Suppressor macrophage treated with lipopolysaccharide for 1 hour (primary cell): ENCODE results near the gene PGAM5.
A peak's percentile ranks its signal among the peaks of the same experiment; 100 is the strongest.
"Not testable (repeated sequence)": the region's sequence is repeated elsewhere in the genome, so short reads cannot be mapped to it uniquely, and the experiment has no call there.

ENCODE experiments used
- DNase-seq, 3 donors: peaks; one replicate each; pipeline ENCODE4 v3.0.0-alpha.2; 2020 to 2022

PGAM5 gene

DNA sequence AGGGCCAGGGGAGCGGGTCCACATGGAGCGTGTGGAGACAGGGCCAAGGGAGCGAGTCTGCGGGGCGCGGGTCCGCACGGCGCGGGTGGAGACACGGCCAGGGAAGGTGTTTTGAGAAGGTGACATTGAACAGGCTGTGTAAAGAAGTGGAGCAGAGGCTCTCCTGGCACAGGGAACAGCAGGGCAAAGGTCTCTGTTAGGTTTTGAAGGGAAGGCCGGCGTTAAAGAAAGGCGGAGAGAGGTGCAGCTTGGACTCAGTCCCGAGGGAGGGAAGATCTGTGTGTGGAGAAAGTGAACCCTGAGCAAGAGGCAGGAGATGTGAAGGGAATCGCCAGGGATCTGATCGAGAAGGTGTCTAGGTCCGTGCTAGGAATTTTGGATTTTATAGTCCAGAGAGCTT, 21.4 kb upstream of the PGAM5 start:
- DNase-seq, result no peak

DNA sequence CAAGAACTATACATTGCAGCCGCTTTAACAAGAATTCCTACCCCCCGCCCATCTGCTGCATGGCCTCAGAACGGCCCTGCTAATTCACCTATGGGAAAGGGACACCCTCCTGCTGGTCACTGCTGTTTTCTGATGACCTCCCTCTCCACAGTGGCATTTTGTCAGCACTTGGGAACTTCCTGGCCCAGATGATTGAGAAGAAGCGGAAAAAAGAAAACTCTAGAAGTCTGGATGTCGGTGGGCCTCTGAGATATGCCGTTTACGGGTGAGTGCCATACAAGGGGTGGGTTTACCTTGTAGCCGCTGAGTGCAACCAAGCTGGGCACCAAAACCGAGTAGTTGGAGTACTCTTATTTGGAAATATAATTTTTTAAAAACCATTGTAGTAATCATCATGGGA, 20.5 kb upstream of the PGAM5 start:
- DNase-seq, result no peak

DNA sequence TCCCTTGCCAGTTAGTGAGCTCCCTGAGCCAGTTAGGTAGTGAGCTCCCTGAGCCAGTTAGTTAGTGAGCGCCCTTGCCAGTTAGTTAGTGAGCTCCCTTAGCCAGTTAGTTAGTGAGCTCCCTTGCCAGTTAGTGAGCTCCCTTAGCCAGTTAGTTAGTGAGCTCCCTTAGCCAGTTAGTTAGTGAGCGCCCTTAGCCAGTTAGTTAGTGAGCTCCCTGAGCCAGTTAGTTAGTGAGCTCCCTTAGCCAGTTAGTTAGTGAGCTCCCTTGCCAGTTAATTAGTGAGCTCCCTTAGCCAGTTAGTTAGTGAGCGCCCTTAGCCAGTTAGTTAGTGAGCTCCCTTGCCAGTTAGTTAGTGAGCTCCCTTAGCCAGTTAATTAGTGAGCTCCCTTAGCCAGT, 18.6 kb upstream of the PGAM5 start:
- not testable (repeated sequence) for DNase-seq

DNA sequence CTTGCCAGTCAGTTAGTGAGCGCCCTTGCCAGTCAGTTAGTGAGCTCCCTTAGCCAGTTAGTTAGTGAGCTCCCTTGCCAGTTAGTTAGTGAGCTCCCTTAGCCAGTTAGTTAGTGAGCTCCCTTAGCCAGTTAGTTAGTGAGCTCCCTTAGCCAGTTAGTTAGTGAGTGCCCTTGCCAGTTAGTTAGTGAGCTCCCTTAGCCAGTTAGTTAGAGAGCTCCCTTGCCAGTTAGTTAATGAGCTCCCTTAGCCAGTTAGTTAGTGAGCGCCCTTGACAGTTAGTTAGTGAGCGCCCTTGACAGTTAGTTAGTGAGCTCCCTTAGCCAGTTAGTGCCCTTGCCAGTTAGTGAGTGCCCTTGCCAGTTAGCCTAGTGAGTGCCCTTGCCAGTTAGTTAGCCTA, 15.8 kb upstream of the PGAM5 start:
- not testable (repeated sequence) for DNase-seq

DNA sequence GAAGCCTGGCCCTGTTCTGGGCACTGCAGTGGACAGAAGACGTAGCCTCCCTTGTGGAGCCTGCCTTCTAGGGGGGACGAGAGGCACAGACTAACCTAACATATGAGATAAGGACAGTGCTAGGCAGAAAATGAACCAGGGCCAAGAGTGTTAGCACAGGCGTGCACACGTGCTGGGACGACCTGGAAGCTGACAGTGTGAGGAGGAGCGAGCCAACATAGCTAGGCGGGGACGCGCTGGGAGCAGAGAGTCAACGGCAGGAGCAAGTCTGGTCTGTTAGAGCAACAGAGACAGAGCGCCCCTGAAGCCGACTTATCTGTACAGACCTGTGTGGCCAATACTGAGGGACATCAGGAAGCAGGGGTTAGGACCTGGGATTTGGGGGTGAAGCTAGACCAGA, 15.2 kb upstream of the PGAM5 start:
- no peak for DNase-seq

DNA sequence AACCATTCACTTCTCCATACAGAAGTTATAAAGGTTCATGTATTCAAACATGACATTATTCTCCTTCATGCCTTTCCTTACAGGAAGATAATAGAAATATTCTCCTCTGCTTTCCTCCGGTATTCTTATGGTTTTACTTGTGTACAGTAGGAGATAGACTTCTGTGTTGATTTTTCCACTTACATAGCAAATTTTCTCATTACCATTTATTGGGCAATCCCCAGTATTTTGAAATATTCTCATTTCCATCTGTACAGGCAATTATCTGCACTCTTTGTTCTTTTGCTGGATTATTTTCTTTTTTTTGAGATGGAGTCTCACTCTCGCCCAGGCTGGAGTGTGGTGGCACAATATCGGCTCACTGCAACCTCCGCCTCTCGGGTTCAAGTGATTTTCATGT, 12.3 kb upstream of the PGAM5 start:
- DNase-seq, result peak in 2 of 3 donors; percentile 44 to 63

DNA sequence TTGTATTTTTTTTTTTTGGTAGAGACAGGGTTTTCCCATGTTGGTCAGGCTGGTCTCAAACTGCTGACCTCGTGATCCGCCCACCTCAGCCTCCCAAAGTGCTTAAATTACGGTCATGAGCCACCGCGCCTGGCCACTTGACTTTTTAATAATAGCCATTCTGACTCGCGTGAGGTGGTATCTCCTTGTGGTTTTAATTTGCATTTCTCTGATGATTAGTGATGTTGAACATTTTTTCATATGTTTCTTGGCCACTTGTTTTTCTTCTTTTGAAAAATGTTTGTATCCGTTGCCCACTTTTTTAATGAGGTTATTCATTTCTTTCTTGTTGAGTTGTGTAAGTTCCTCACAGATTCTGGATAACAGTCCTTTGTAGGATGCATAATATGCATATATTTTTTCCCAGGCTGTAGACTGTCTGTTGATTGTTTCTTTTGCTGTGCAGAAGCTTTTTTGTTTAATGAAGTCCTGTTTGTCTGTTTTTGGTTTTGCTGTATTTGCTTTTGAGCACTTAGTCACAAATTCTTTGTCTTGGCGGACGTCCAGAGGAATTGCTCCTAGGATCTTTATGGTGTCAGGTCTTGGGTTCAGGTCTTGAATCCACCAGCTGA, 10.3 kb upstream of the PGAM5 start:
- DNase-seq, result peak; percentile 65 to 79 (median 76)

DNA sequence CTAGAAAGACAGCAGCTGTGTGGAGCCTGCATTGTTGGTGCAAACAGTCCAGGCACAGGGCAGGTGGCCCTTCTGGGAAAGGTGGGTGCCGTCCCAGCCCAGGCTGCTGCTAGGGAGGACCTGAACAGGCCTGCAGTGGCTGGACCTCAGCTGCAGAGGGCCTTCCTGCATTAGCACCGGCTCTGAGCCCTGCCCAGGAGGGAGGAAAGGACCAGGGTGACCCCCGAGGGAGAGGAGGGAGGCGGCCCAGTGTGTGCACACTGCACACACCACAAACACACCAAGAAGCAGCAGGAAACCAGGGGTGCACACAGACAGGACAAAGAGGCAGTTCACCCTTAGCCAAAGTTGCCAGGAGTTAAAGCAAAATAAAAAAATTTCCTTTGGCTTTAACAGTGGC, 8.0 kb upstream of the PGAM5 start:
- no peak for DNase-seq

DNA sequence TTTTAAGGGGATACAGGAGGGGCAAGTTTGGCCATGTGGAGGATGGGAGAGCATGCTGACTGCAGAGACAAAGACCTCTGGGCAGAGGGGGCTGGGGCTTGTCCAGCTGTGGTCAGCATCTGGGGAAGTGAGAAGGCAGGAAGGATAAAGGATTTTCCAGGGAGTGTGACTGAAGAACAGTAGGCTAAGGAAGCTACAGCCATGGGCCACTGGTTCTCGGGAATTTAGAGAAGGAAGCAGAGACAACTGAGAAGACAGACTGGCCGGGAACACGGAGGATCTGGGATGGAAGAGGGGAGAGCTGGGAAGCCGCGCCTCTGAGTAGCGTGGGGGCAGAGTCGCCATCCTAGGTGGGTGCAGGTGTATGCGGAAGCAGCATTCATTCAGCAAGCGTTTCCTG, 7.0 kb upstream of the PGAM5 start:
- no peak for DNase-seq

DNA sequence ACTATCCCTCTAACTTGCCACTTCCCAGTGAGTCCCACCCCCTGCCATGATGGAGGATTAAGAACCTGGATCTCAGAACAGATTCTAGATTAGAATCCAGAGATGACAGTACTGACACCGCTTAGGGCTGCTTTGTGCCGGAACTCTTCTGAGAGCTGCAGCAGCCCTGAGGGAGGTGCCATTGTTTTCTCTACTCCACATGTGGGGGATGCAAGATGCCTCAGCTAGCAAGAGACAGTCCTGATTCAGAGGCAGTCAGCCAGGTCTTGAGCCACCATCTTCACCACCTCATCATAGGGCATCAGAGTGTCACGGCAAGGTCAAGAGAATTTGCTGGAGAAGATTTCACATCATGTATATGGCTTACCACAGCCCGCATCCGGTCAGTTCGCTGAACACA, 3.4 kb upstream of the PGAM5 start:
- no peak for DNase-seq

DNA sequence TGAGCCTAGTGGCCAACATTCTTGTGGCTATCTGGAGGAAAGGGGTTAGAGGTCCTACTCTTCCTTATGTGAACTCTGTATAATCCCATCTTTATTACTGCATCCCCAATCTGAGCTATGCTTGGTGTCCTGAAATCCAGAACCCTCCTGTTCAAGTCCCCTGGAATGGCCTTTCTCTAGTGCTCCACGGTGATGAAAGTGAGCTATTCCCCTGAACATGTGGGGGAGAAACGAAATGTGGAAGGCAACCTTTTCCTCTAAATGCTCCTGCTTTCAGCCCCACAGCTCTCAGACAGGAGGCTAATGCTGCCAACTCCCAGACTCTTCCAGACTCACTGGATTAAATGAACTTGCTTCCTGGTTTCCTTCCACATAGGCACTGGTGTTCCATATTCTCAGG, 2.5 kb upstream of the PGAM5 start:
- DNase-seq, result no peak

DNA sequence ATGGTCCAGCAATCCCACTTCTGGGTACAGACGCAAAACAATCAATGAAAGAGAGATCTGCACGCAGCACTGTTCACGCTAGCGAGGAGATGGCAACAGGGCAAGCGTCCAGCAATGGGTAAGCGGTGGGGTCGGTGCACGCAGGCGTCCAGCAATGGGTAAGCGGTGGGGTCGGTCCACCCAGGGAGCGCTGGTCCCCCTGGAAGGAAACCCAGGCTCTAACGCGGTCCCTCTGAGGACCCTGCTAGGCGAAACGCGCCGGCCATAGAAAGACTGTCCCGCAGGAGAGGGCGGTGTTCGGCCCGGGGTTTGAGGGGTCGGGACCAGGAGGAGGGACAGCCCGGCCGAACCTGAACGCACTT, 618 bp upstream of the PGAM5 start:
- DNase-seq, result no peak

DNA sequence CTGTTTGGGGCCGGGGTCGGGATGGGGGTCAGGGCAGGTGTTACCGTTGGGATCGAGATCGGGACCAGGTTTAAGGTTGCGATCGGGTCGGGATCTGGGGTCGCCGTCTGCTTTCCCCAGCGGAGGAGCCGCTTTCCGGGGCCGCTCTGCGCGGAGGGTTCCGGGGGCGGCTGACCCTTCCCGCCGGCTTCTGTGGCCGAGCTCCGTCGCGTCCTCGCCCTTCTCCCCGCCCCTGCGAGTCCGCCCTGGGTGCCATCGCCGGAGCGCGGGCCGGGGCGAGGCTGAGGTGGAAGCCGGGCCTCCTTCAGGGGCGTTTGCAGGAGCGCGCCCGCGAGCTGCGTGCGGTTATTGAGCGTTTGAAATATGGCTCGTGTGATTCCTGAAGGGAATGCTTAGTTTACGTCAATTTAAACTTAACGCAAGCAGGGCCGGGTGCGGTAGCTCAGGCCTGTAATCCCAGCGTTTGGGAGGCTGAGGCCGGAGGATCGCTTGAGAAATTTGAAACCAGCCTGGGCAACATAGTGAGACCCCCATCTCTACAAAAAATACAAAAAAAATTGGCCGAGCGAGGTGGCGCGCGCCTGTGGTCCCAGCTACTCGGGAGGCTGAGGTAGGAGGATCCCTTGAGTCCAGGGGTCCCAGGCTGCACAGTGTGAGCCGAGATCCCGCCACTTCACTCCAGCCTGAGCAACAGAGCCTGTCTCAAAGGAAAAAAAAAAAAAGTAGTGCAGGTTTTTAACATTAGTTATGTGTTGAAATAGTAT, 620 bp downstream of the PGAM5 start:
- DNase-seq, result peak; percentile 54 to 78 (median 57)

DNA sequence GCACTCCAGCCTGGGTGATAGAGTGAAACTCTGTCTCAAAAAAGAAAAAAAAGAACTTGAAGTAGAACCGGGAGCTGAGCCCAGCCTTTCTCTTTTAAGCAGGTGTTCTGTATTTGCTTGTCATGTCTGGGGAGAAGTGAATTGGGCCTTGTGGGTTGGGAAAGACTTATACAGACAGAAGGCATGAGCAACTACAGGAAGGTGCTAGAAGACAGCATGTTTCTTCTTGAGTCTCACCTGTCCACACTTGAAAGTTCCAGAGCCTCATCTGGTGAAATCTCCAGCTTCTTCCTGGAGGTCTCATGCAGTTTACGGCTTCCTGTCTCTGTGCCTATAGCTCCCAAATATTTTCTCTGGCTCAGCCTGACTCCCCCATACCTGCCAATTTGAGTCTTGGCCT, 2.5 kb downstream of the PGAM5 start:
- no peak for DNase-seq

DNA sequence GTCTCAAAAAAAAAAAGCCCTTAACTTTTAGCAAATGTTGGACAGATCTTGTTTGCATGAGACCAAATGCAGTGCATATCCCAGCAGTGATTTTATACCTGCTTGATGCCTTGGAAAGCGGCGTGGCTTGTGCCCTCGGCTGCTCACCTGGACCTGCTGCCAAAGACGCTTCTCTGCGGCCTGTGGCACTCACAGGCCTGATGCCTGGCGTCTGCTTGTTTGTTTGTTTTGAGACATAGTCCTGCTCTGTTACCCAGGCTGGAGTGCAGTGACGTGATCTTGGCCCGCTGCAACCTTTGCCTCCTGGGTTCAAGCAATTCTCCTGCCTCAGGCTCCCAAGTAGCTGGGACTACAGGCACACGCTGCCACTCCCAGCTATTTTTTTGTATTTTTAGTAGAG, 5.2 kb downstream of the PGAM5 start:
- no peak for DNase-seq

DNA sequence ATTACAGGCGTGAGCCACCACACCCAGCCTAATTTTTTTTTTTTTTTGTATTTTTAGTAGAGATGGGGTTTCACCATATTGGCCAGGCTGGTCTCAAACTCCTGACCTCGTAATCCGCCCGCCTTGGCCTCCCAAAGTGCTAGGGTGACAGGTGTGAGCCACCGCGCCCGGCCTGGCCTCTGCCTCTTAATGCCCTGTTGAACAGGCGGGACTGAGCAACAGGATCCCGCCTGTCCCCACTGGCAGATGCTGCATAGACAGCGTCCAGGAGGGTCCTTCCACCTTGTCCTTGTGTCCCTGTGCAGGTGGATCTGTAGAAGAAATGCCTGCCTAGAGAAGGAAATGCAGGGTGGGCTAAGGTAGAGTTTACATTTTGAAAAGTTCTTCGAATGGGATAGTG, 5.7 kb downstream of the PGAM5 start:
- DNase-seq, result no peak

DNA sequence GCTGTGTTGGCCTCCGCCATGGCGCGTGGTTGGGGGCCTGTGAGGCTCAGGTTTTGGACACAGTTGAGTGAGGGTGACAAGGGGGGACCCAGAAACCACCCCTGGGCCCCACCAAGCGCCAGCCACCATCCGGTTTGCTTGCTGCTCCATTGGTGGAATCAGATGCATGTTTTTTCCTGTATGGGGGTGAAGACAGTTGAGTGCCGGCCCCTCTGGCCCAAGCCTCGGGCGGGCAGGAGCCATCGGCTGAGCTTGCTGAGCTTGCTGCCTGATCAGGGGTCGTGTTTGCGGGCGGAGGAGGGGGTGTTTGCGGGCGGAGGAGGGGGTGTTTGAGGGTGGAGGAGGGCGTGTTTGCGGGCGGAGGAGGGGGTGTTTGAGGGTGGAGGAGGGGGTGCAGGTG, 6.4 kb downstream of the PGAM5 start:
- no peak for DNase-seq

DNA sequence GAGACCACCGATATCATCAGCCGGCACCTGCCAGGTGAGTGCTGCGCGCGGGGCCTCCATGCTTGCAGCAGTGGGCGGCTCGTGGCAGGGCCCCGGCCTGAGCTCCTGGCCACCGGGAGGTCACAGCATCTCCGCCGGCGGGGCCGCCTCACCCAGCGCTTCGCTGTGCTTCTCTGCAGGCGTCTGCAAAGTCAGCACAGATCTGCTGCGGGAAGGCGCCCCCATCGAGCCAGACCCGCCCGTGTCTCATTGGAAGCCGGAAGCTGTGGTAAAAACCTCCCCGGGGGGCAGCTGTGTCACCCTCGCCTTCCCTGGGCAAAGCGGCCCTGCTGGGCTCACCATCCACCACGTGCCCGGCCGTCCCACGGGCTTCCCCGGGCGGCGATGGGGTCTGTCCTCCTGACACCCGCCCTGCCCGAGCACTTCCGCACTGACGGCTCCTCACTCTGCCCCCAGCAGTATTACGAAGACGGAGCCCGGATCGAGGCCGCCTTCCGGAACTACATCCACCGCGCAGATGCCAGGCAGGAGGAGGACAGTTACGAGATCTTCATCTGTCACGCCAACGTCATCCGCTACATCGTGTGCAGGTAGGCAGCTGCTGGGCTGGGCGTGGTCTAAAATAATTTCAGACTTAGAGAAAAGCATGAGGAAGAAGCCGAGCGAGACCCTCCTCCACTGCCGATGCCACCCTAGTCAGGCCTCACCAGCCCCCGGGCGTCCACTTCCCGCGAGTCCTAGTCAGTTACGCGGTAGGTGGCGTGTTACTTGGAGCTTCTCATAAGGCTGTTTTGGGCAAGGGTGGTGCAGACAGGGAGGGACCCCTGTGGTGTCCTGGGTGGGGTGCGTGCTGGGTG, 7.1 kb downstream of the PGAM5 start:
- DNase-seq, result no peak

DNA sequence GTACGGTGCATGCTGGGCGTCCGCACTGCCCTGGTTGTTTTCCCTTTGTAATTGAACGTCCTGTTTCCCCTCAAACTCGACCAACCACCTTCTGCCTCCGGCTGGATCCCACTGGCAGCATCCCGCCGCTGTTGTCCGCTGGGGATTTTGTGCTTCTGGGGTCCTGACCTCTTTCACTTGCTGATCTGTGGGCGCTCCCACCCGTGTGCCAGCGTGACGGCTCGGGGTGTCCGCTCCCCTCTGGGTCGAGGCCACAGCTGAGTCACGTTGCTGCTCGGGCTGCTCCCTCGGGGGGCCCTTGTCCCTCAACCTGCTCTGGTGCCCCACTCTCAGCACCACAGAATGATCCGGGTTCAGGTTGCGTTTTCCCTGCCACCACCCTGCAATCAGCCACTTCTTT, 8.0 kb downstream of the PGAM5 start:
- no peak for DNase-seq

DNA sequence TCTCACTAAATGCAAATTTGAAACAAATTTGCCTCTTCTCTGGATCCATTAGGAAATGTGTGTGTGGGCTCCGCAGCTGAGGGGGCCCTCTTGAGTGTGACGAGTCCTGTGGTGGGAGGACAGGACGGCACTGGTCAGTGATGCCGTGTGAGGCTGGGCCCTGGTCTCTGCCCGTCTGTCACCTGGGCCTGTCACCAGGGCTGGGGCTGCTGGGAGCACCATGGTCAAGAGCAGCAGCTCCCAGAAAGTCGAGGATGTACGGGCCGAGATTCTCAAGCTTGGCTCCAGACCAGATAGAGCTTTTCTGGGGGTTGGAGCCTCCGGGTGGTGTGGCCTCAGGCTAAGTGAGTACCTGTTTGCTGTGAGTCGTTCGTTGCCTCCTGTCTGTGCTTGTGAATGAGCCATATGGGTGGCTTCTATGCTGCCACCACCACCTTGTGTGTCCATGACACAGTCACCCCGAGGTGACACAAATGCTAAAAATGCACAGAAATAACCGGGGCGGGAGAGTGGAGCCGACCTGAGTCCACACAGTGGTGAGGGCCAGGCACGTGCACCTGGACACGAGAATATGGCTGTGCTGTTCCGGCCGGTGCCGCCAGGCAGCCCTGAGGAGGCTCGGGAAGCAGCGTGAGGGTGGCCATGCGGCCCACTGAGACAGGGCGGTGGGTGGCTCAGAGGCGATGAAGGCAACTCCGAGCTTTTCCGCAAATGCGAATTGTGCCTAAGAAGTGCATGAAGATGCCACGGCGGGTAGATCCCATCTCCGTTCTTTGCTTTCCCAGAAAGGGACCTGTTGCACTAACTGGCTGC, 8.7 kb downstream of the PGAM5 start:
- no peak for DNase-seq

DNA sequence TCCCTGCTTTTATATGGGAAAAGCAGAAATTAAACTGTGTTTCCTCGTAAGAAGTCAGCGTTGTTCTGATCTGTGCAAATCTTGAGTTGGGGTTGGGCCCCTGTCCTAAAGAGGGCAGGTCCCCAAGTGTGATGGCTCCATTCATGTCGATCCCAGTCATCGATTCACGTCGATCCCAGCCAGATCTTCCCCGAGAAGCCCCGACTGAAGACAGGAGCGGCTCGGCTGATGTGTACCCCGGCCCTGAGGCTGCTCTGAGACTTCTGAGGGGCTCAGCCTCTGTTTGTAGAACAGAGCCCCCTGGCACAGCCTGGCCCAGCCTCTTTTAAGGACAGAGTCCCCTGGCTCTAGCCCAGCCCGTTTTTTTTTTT, 9.3 kb downstream of the PGAM5 start:
- no peak for DNase-seq

DNA sequence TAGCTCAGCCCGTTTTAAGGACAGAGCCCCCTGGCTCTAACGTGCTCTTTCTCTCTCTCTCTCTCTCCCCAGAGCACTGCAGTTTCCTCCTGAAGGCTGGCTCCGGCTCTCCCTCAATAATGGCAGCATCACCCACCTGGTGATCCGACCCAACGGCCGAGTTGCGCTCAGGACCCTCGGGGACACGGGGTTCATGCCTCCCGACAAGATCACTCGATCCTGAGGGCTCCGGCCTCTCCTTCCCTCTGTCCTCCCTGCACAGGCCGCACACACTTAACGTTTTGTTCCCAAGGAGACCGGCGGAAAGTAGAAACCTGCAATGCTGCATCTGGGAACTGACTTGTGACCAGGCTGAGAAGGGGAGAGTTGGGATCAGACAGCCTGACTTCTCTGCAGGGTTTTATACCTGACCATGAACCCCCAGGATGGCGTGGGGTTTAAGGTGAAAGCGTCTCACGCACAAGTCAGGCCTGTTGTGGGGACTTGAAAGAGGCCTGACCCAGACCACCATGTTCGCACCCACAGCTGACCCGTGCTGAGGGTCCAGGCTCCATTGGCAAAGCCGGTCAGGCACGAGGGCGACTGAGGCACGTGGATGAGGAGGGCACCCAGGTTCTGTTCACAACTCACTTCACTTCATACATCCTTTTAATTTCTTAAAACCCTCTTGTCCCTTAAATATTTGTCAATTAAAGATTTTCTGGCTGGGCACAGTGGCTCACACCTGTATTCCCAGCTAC, 10.1 kb downstream of the PGAM5 start:
- DNase-seq, result no peak
